AG09309 (cell line): Measurements from ENCODE around the gene SNAI3.

Source experiments
- DNase-seq: peaks from one replicate; pipeline ENCODE4 v3.0.0-alpha.2; 2010; ENCODE audit warnings: low read depth
- H3K4me3 ChIP-seq: 2 replicates; pipeline ENCODE4 v1.5.1; 2011; ENCODE audit warnings: mild to moderate bottlenecking, low read depth, low read length, moderate library complexity; ENCODE audit not compliant: control insufficient read depth
- TF ChIP-seq, protein P1 (sequence below): IDR thresholded peaks from 2 replicates; pipeline ENCODE4 v1.5.1; 2011; ENCODE audit warnings: mild to moderate bottlenecking, low read depth, low read length, inconsistent platforms; ENCODE audit not compliant: insufficient read depth, control insufficient read depth; ENCODE audit errors: missing control alignments

SNAI3 gene

DNA sequence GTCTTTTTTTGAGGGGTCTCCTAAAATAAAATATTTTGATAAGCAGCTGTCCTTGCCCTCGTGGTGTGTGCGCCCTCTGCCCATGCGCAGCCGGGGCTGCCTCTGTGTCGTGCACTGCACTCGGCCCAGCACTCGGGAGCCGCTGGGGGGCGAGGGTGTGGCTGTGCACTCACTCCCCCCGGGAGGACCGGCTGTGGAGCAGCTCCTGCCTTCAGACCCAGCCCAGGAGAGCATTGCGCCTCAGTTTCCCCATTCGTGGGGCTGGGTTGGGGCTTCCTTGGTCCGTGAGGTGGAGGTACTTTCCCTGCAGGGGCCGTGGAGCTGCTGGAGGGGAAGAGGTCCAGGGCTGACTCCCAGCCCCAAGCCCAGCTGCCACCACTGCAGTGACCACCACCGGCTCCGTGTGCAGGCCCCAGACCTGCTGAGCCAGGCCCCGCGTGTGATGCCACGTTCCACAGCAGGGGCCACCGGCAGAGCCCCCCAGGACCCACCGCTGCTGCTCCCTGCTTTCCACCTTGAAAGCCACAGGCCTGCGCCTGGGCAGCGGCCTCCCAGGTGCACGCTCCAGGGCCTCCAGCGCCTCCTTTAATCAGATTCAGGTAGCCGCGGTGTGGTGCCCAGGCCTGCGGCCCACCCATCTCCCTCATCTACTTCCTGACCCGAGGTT lies 54.3 kb downstream of the SNAI3 start:
- H3K4me3 ChIP-seq: no peak overlapping the region
- no peak for DNase-seq
- TF ChIP-seq, protein P1, sequence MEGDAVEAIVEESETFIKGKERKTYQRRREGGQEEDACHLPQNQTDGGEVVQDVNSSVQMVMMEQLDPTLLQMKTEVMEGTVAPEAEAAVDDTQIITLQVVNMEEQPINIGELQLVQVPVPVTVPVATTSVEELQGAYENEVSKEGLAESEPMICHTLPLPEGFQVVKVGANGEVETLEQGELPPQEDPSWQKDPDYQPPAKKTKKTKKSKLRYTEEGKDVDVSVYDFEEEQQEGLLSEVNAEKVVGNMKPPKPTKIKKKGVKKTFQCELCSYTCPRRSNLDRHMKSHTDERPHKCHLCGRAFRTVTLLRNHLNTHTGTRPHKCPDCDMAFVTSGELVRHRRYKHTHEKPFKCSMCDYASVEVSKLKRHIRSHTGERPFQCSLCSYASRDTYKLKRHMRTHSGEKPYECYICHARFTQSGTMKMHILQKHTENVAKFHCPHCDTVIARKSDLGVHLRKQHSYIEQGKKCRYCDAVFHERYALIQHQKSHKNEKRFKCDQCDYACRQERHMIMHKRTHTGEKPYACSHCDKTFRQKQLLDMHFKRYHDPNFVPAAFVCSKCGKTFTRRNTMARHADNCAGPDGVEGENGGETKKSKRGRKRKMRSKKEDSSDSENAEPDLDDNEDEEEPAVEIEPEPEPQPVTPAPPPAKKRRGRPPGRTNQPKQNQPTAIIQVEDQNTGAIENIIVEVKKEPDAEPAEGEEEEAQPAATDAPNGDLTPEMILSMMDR: no peak

- no peak for DNase-seq
- TF ChIP-seq, protein P1: no peak
- no peak overlapping the region for H3K4me3 ChIP-seq
These were observed 54.9 kb downstream of the SNAI3 start for GRCh38 chr16:88631384-88631783.

GRCh38 chr16:88630941-88631340 lies 55.4 kb downstream of the SNAI3 start:
- TF ChIP-seq, protein P1: no peak
- H3K4me3 ChIP-seq: no peak overlapping the region
- DNase-seq: no peak

DNA sequence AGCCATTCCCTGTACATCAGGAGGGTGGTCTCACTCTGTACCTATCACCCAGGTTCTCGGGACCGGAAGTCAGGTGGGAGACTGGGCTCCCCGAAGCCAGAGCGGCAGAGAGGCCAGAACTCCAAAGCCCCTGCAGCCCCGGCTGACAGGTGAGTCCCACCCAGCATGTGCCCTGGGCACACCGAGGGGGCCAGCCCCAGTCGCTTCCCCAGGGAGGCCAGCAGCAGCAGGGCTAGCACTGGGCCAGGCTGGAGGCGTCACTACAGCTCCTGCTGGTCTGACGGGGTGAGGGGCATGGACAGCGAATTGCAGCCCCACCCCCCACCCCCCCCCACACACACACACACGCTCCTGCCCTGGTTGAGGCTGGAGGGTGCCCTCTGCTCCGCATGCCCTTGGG lies 55.9 kb downstream of the SNAI3 start:
- no peak for DNase-seq
- no peak overlapping the region for H3K4me3 ChIP-seq
- TF ChIP-seq, protein P1: no peak

GRCh38 chr16:88629835-88630234 lies 56.5 kb downstream of the SNAI3 start:
- no peak for DNase-seq
- TF ChIP-seq, protein P1: no peak

DNA sequence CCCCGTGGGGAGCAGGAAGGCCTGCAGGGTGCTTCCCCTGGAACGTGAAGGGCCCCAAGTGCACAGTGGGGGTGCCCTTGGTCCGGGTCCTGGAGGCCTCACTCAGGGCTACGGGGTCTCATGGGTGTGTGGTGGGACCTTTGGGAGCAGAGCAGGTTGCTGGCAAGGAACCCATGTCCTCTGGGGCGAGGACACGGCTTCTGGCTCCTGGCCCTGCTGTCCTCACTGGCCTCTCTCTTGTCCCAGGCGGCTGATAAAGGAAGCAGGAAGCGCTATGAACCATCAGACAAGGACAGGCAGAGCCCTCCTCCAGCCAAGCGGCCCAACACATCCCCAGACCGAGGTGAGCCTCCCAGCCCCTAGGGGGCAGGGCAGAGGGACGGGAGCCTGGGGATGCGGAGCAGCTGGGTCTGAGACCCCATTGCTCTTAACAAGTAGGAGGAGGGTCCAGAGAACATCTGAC lies 57.8 kb downstream of the SNAI3 start:
- no peak overlapping the region for H3K4me3 ChIP-seq
- TF ChIP-seq, protein P1: peak; percentile 33
- no peak for DNase-seq

More at GRCh38 chr16:88629835-88630234, 56.5 kb downstream of the SNAI3 start:
- H3K4me3 ChIP-seq: no peak overlapping the region
